Peyer's patch (tissue), 4 donors: Measurements from ENCODE around the gene MAST4.
A peak's percentile ranks its signal among the peaks of the same experiment; 100 is the strongest.

Experiments
- CTCF ChIP-seq, 6 experiments: fragments of 450-650 bp in 4 of 6; fragments of 200-600 bp in 2 of 6; sonication (generic) in 1 of 6; IDR thresholded peaks; one replicate each; pipeline ENCODE4 v1.5.1; 2017 to 2019; ENCODE audit warnings: antibody characterized with exemption in 6 of 6, mild to moderate bottlenecking in 3 of 6, moderate library complexity in 1 of 6
- POLR2A ChIP-seq, 2 donors: fragments of 450-650 bp; IDR thresholded peaks; one replicate each; pipeline ENCODE4 v1.5.1; 2017; ENCODE audit warnings: antibody characterized with exemption in 2 of 2, mild to moderate bottlenecking in 2 of 2, moderate library complexity in 2 of 2

- peak in 1 of 2 donors; percentile 11 for TF ChIP-seq POLR2A (IDR thresholded peaks at IDR 0.05)
- TF ChIP-seq CTCF (IDR thresholded peaks at IDR 0.05) = peak; percentile 65 to 88 (median 79)
These were observed 569.6 kb downstream of the MAST4 start for GRCh38 chr5:67165526-67166459.
